ENCODE data around the gene PPAN. TPM values are rescaled to one million over a fixed set of nuclear protein-coding genes. Genes with fewer than 3 reads are reported as not detected.
A peak's percentile ranks its signal among the peaks of the same experiment; 100 is the strongest.

PPAN gene
- polyA plus RNA-seq, result 10 to 100 TPM; 12.1 to 44.8 (median 18.4) TPM

DNA sequence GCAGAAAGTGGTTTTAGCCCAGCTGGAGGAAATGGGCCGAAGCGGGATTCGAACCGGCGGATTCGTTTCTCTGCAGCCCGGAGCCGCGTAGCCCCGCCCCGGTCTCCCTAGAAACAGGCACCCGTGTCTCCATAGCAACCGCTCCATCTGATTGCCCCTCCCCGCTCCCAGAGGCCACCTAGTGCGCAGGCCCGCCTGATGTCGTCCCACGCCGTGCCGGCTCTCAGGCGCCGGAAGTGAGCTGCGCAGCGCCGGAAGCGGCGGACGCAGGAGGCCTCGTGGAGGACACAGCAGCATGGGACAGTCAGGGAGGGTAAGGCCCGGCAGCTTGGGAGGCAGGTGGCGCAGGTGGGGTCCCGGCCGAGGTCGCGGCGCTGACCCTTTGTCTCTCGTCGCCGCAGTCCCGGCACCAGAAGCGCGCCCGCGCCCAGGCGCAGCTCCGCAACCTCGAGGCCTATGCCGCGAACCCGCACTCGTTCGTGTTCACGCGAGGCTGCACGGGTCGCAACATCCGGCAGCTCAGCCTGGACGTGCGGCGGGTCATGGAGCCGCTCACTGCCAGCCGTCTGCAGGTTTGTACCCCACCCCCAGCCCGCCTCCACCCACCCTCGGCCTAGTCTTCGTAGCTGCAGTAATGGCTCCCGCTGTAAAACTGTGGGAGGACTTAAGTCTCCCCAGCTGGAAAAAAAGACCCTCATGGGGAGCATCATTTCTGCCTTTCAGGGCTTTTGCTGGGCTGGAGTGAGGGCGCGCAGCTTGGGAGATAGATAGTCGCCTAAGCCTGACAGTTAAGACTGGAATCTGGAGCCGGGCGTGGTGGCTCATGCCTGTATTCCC is at the start of gene PPAN:
Gene PPAN, plus strand, starts transcription at position 263 of the 837 bp plus-strand sequence. Its CDS starts 33 bp downstream, at position 296.
- Mint-ChIP-seq H3K4me1 (peaks cover 64 to 70% of the 10 kb centered on the region in 2 donors), H3K36me3 (peaks cover 3 to 15% (median 6%) of the 10 kb centered on the region in 3 donors), H3K9me3 (no peaks in the 10 kb centered on the region), H3K27ac (peak within 1 kb of the TSS; percentile 92 to 100 (median 96)), H3K4me3 (peak within 1 kb of the TSS; percentile 65 to 86 (median 83)), H3K27me3 (ENCODE audit: low read depth in 3 of 3) (peaks cover 18 to 38% (median 29%) of the 10 kb centered on the region in 3 donors)
- DNase-seq, result peak; percentile 96 to 98 (median 98)

DNA sequence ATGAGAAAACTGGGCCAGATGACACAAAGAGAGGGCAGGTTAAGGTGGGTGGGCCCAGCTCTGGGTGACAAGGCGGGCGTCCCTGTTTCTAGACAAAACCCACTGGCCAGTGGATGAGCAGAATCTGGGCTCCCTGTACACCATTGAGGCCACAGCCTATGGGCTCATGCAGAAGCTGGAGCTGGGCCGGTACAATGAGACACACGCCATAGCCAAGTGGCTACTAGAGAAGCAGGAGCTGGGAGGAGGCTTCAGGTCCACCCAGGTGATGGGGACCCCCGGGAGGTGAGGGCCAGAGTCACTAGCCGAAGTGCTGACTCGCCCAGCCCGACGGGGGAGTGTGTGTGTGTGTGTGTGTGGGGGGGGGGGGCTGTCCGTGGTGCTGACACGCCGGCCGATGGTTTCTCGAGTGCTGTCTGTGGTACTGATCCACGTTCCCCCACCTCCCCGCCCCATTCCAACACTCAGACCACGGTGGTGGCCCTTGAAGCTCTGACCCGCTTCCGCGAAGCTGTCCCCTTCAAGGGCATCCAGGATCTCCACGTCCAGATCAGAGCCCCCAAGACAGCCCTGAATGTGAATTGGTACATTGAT is 44.3 kb upstream of the PPAN start:
- no peak overlapping the region for H3K27ac Mint-ChIP-seq
- H3K9me3 Mint-ChIP-seq, result peaks cover 0 to 1% (median 0%) of the 10 kb centered on the region in 6 donors
- peak in 1 of 3 donors; percentile 7 for DNase-seq

DNA sequence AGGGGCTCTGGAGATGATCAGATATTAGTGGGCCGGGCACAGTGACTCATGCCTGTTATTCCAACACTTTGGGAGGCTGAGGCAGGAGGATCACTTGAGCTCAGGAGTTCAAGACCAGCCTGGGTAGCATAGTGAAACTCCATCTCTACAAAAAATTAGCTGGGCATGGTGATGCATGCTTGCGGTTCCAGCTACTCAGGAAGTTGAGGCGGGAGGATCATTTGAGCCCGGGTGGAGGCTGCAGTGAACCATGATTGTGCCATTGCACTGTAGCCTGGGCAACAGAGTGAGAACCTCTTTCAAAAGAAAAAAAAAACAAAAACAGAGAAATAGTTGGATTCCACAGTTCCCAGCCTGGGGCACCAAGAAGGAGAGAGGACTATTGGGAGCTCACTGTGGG is 38.0 kb upstream of the PPAN start:
- peaks cover 0 to 12% of the 10 kb centered on the region in 2 donors for H3K4me1 Mint-ChIP-seq
- peak overlapping the region in 3 of 6 donors; percentile 34 to 62 (median 49) for H3K27ac Mint-ChIP-seq
- peaks cover 4 to 6% (median 4%) of the 10 kb centered on the region in 3 donors for H3K27me3 Mint-ChIP-seq (ENCODE audit: low read depth in 3 of 3)
- no peaks in the 10 kb centered on the region for H3K9me3 Mint-ChIP-seq
- DNase-seq, result no peak
- no peak overlapping the region for H3K4me3 Mint-ChIP-seq
- H3K36me3 Mint-ChIP-seq, result no peaks in the 10 kb centered on the region

More for the DNA sequence above, 44.3 kb upstream of the PPAN start:
- Mint-ChIP-seq H3K4me1 (no peaks in the 10 kb centered on the region), H3K4me3 (no peak overlapping the region), H3K36me3 (no peaks in the 10 kb centered on the region), H3K27me3 (ENCODE audit: low read depth in 3 of 3) (peaks cover 3 to 8% (median 4%) of the 10 kb centered on the region in 3 donors)

- H3K27me3 Mint-ChIP-seq (ENCODE audit: low read depth in 3 of 3), result peaks cover 1 to 6% (median 2%) of the 10 kb centered on the region in 3 donors
- no peak overlapping the region for H3K27ac Mint-ChIP-seq
- H3K4me1 Mint-ChIP-seq, result peaks cover 0 to 12% of the 10 kb centered on the region in 2 donors
- no peak overlapping the region for H3K4me3 Mint-ChIP-seq
- H3K36me3 Mint-ChIP-seq, result no peaks in the 10 kb centered on the region
- peaks cover 0 to under 1% (median 0%) of the 10 kb centered on the region in 6 donors for H3K9me3 Mint-ChIP-seq
- no peak for DNase-seq
These were observed 37.1 kb upstream of the PPAN start for GRCh38 chr19:10069046-10069445.

- Mint-ChIP-seq H3K27me3 (ENCODE audit: low read depth in 3 of 3) (peaks cover 0 to 6% (median 4%) of the 10 kb centered on the region in 3 donors), H3K4me3 (no peak overlapping the region), H3K36me3 (no peaks in the 10 kb centered on the region), H3K27ac (no peak overlapping the region), H3K9me3 (peaks cover 0 to 2% (median 0%) of the 10 kb centered on the region in 6 donors), H3K4me1 (peaks cover 0 to 13% of the 10 kb centered on the region in 2 donors)
- DNase-seq, result no peak
These were observed 35.3 kb upstream of the PPAN start for GRCh38 chr19:10070730-10071446.

DNA sequence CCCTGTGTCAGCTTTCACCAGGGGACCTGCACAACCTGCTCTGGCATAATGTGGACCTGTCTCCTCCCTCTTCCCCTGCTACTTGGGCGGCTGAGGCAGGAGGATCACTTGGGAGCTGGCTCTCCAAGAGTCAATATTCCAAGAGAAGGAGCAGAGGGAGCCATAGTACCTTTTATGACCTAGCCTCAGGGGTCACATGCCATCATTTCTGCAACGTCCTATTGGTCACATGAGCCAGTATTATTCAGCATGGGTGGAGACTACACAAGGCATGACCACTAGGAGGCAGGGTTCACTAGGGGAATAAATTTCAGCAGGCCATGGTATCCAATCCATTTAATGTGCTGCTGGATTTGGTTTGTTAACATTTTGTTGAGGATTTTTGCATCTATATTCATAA is 32.0 kb upstream of the PPAN start:
- Mint-ChIP-seq H3K27me3 (ENCODE audit: low read depth in 3 of 3) (peaks cover 0 to 6% (median 0%) of the 10 kb centered on the region in 3 donors), H3K4me3 (no peak overlapping the region), H3K36me3 (no peaks in the 10 kb centered on the region), H3K27ac (peak overlapping the region in 1 of 6 donors; percentile 49), H3K4me1 (peaks cover 0 to 2% of the 10 kb centered on the region in 2 donors), H3K9me3 (peaks cover 0 to 2% (median 0%) of the 10 kb centered on the region in 6 donors)
- DNase-seq, result peak; percentile 59 to 67 (median 59)

GRCh38 chr19:10076535-10076934 is 29.6 kb upstream of the PPAN start:
- DNase-seq, result no peak
- H3K27me3 Mint-ChIP-seq (ENCODE audit: low read depth in 3 of 3), result peaks cover 0 to 5% (median 0%) of the 10 kb centered on the region in 3 donors
- peaks cover 0 to 1% of the 10 kb centered on the region in 2 donors for H3K4me1 Mint-ChIP-seq
- H3K4me3 Mint-ChIP-seq, result no peak overlapping the region
- peak overlapping the region in 1 of 6 donors; percentile 49 for H3K27ac Mint-ChIP-seq
- peaks cover 0 to 2% (median 0%) of the 10 kb centered on the region in 6 donors for H3K9me3 Mint-ChIP-seq
- no peaks in the 10 kb centered on the region for H3K36me3 Mint-ChIP-seq

DNA sequence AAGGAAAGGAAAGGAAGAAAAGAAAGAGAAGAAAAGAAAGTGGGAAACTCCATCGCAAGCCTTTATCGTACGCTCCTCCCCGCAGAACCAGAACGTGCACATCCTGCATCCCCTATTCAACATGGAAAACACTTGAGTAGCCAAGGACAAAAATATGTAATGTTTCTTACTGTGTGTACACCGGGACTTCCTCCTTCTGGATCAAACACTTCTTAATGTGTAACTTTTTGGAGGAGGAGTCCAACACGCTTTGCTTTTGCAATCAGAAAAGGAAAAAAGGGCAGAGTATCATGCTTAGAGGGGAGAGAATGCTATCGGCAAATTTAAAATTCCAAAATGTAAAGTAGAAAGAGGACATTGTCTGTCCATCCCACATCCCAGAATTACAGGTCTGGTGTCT is 27.8 kb upstream of the PPAN start:
- no peaks in the 10 kb centered on the region for H3K36me3 Mint-ChIP-seq
- DNase-seq, result no peak
- H3K9me3 Mint-ChIP-seq, result peaks cover 0 to 2% (median 0%) of the 10 kb centered on the region in 6 donors
- H3K27me3 Mint-ChIP-seq (ENCODE audit: low read depth in 3 of 3), result peaks cover 0 to 6% (median 0%) of the 10 kb centered on the region in 3 donors
- peaks cover 0 to 1% of the 10 kb centered on the region in 2 donors for H3K4me1 Mint-ChIP-seq
- H3K27ac Mint-ChIP-seq, result no peak overlapping the region
- no peak overlapping the region for H3K4me3 Mint-ChIP-seq

DNA sequence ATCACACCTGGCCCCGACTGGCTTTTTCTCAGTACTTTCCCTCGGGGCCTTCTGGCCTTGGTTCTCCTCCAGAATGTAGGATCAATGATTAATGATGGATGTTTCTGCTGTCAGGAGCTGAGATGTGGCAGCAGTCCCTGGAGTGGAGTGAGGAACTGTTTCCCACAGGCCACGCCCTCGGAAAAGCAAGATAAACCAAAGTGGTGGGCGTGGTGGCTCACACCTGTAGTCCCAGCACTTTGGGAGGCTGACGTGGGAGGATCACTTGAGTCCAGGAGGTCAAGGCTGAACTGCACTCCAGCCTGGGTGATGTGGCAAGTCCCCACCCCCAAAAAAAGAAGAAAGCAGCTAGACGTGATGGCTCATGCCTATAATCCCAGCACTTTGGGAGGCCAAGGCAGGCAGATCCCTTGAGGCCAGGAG is 27.1 kb upstream of the PPAN start:
- peaks cover 0 to 1% of the 10 kb centered on the region in 2 donors for H3K4me1 Mint-ChIP-seq
- DNase-seq, result no peak
- H3K27me3 Mint-ChIP-seq (ENCODE audit: low read depth in 3 of 3), result peaks cover 0 to 6% (median 0%) of the 10 kb centered on the region in 3 donors
- no peak overlapping the region for H3K4me3 Mint-ChIP-seq
- H3K27ac Mint-ChIP-seq, result no peak overlapping the region
- peaks cover 0 to 2% (median 0%) of the 10 kb centered on the region in 6 donors for H3K9me3 Mint-ChIP-seq
- H3K36me3 Mint-ChIP-seq, result no peaks in the 10 kb centered on the region

DNA sequence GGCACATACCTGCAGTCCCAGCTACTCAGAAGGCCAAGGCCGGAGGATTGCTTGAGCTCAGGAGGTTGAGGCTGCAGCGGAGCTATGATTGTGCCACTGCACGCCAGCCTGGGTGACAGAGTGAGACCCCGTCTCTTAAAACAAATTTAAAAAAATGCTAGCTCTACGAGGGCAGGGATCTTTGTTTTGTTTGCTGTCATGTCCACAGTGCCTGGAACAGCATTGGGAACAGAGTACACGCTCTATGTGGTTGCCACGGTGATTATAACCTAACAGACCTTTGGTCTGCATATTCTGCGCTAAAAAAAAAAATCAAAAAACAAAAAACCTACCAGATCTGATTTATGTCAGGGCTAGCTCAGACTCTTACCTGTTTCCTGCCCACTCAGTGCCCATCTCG is 22.3 kb upstream of the PPAN start:
- H3K27me3 Mint-ChIP-seq (ENCODE audit: low read depth in 3 of 3), result peaks cover 0 to 3% (median 2%) of the 10 kb centered on the region in 3 donors
- no peaks in the 10 kb centered on the region for H3K36me3 Mint-ChIP-seq
- peaks cover 9 to 13% of the 10 kb centered on the region in 2 donors for H3K4me1 Mint-ChIP-seq
- DNase-seq, result no peak
- no peaks in the 10 kb centered on the region for H3K9me3 Mint-ChIP-seq
- H3K4me3 Mint-ChIP-seq, result no peak overlapping the region
- peak overlapping the region in 3 of 6 donors; percentile 1 to 37 (median 18) for H3K27ac Mint-ChIP-seq

DNA sequence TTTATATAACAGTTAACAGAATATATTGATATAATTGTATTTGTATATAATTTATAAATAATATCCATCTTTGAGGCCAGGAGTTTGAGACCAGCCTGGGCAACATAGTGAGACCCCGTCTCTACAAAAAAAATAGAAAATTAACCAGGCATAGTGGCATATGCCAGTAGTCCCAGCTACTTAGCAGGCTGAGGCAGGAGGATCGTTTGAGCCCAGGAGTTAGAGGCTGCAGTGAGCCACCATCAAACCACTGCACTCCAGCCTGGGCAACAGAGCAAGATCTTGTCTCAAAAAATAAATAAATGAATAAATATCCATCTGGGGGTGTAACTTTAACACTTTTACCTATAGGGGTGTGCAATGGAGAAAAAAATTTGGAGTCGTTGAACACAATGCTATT is 21.4 kb upstream of the PPAN start:
- Mint-ChIP-seq H3K27ac (peak overlapping the region; percentile 79 to 89 (median 88)), H3K36me3 (peaks cover 0 to 5% (median 0%) of the 10 kb centered on the region in 3 donors), H3K9me3 (no peaks in the 10 kb centered on the region), H3K4me1 (peaks cover 9 to 13% of the 10 kb centered on the region in 2 donors), H3K27me3 (ENCODE audit: low read depth in 3 of 3) (peaks cover 0 to 2% (median 2%) of the 10 kb centered on the region in 3 donors), H3K4me3 (peak overlapping the region; percentile 83 to 91 (median 88))
- DNase-seq, result no peak

- Mint-ChIP-seq H3K36me3 (peaks cover 0 to 8% (median 0%) of the 10 kb centered on the region in 3 donors), H3K27me3 (ENCODE audit: low read depth in 3 of 3) (peaks cover 0 to 2% (median 2%) of the 10 kb centered on the region in 3 donors), H3K4me1 (peaks cover 9 to 13% of the 10 kb centered on the region in 2 donors), H3K4me3 (peak within 1 kb of the TSS; percentile 83 to 91 (median 88)), H3K27ac (peak within 1 kb of the TSS; percentile 79 to 89 (median 88)), H3K9me3 (no peaks in the 10 kb centered on the region)
- DNase-seq, result peak; percentile 84 to 88 (median 87)
These were observed 20.2 kb upstream of the PPAN start, which contains the start of gene SHFL for GRCh38 chr19:10085641-10086590. Gene SHFL, plus strand, starts transcription at chr19:10086317. Its CDS starts 111 bp downstream, at chr19:10086428.
